ENCODE results near the gene WNK2. TPM values are rescaled to one million over a fixed set of nuclear protein-coding genes. Genes with fewer than 3 reads are reported as not detected.

Gene WNK2
- total and polyA plus RNA-seq, 2 experiments from 2014 or later, result 34.5 to 92.2 TPM

GRCh38 chr9:93316726-93317494 is 133.0 kb downstream of the WNK2 start:
- no peak for TF ChIP-seq CTCF (IDR thresholded peaks at IDR 0.05; ENCODE audit: low read depth, low read length)
- Histone ChIP-seq H3K27ac (no peak overlapping the region), H3K4me3 (no peak overlapping the region), H3K36me3 (no peaks in the 10 kb centered on the region), H3K9me3 (ENCODE audit: low read depth) (no peaks in the 10 kb centered on the region), H3K27me3 (no peaks in the 10 kb centered on the region), H3K4me1 (ENCODE audit: low read depth) (no peaks in the 10 kb centered on the region)
- DNase-seq (ENCODE audit: low read depth in 1 of 2, low spot score in 1 of 2), result no peak

- no peak for DNase-seq (ENCODE audit: low read depth in 1 of 2, low spot score in 1 of 2)
- no peaks in the 10 kb centered on the region for H3K27me3 ChIP-seq
- H3K36me3 ChIP-seq, result no peaks in the 10 kb centered on the region
- no peak overlapping the region for H3K27ac ChIP-seq
- no peak for TF ChIP-seq CTCF (IDR thresholded peaks at IDR 0.05; ENCODE audit: low read depth, low read length)
- no peak overlapping the region for H3K4me3 ChIP-seq
- no peaks in the 10 kb centered on the region for H3K4me1 ChIP-seq (ENCODE audit: low read depth)
- H3K9me3 ChIP-seq (ENCODE audit: low read depth), result no peaks in the 10 kb centered on the region
These were observed 133.7 kb downstream of the WNK2 start for GRCh38 chr9:93317495-93318094.

GRCh38 chr9:93318480-93318879 is 134.5 kb downstream of the WNK2 start:
- Histone ChIP-seq H3K4me1 (ENCODE audit: low read depth) (no peaks in the 10 kb centered on the region), H3K27me3 (no peaks in the 10 kb centered on the region), H3K9me3 (ENCODE audit: low read depth) (no peaks in the 10 kb centered on the region), H3K27ac (no peak overlapping the region), H3K36me3 (no peaks in the 10 kb centered on the region), H3K4me3 (no peak overlapping the region)
- no peak for DNase-seq (ENCODE audit: low read depth in 1 of 2, low spot score in 1 of 2)
- no peak for TF ChIP-seq CTCF (IDR thresholded peaks at IDR 0.05; ENCODE audit: low read depth, low read length)

GRCh38 chr9:93319301-93319991 is 135.5 kb downstream of the WNK2 start:
- no peaks in the 10 kb centered on the region for H3K4me1 ChIP-seq (ENCODE audit: low read depth)
- no peak for TF ChIP-seq CTCF (IDR thresholded peaks at IDR 0.05; ENCODE audit: low read depth, low read length)
- H3K27ac ChIP-seq, result no peak overlapping the region
- no peaks in the 10 kb centered on the region for H3K9me3 ChIP-seq (ENCODE audit: low read depth)
- H3K4me3 ChIP-seq, result no peak overlapping the region
- DNase-seq (ENCODE audit: low read depth in 1 of 2, low spot score in 1 of 2), result no peak
- no peaks in the 10 kb centered on the region for H3K36me3 ChIP-seq
- H3K27me3 ChIP-seq, result no peaks in the 10 kb centered on the region

DNA sequence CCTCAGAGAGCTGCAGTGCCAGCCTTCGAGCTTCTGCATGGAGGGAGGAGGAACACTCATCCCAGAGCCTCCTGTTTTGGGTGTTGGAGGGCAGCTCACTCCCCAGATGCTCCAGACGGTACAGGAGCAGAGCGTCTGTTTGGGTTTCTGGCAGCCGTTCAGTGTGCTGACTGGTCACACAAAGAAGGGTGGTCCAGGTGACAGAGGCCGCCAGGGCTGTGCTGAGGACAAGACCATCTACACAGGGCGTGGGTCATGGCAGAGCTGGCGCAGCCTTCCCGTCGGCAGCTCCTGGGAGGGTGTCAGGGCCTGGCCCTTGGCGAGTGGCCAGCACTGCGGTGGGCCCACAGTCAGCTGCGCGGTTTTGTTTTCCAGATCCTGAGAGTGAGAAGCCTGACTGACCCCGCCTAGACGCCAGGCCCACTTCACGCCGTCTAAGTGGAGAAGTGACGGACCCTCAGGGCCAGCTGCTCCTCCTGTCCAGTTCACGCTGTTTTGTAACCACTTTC is 136.1 kb downstream of the WNK2 start:
- no peak overlapping the region for H3K4me3 ChIP-seq
- TF ChIP-seq CTCF (IDR thresholded peaks at IDR 0.05; ENCODE audit: low read depth, low read length), result no peak
- no peak for DNase-seq (ENCODE audit: low read depth in 1 of 2, low spot score in 1 of 2)
- H3K4me1 ChIP-seq (ENCODE audit: low read depth), result no peaks in the 10 kb centered on the region
- no peaks in the 10 kb centered on the region for H3K36me3 ChIP-seq
- H3K9me3 ChIP-seq (ENCODE audit: low read depth), result no peaks in the 10 kb centered on the region
- H3K27me3 ChIP-seq, result no peaks in the 10 kb centered on the region
- no peak overlapping the region for H3K27ac ChIP-seq

Measured in cardiac muscle cell (in vitro differentiated cells and primary cell).